NCI-H69 (cell line): ENCODE measurements around the gene EML4.

Experiments used
- DNase-seq: peaks from one replicate; lab custom pipeline; 2025; lab: John Stamatoyannopoulos, UW

Gene EML4

DNA sequence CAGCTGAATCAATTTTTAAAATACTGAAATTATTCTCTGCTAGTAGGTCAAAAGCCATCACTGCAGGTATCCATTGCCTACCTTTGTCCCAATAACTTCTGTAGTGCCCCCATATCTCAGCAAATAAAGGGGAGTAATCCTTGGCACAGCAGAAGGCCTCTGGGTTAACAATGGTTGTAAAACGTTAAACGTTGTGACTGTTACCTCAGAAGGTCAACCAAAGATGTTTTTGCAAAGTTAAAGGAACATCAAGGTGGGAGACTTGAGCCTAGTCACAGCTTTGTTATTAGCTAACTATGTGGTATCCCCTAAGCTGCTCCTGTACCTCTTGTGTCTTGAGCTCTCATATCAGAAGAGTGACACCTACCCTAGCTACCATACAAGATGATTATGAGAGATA, 131.4 kb downstream of the EML4 start:
- DNase-seq: no peak

DNA sequence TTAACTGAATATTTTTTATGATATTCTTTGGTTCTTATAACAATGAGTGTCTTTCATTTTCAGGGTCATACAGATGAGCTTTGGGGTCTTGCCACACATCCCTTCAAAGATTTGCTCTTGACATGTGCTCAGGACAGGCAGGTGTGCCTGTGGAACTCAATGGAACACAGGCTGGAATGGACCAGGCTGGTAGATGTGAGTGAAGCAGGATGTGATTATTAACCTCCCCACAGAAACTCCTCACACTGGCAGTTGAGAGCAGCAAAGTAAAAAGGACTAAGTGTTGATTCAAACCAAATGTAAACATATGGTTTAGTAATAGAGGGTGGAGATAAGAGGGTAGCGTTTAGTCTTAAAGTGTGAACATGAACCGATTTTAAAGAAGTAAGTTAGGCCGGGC, 134.1 kb downstream of the EML4 start:
- DNase-seq: no peak

- DNase-seq: no peak
Observed at GRCh38 chr2:42304059-42304713, 135.0 kb downstream of the EML4 start.

DNA sequence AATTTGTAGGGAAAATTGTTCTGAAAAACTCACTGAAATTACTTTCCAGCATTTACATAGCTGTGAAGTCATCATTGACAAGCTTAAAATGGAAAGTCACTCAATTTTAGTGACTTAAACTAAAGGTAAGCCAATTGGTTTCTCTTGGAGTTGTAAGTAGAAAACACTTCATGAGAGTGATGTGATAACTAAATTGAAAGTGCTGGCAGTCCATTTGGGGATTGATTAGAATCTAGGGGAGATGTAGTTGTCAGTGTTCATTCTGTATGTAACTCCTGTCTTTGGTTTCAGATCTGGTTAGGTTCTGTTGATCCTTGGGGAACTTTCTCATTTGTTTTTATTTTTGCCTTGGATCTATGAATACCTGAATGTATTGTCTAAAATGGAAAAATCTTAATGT, 138.0 kb downstream of the EML4 start:
- DNase-seq: no peak

GRCh38 chr2:42309366-42309765, 140.2 kb downstream of the EML4 start:
- no peak for DNase-seq

DNA sequence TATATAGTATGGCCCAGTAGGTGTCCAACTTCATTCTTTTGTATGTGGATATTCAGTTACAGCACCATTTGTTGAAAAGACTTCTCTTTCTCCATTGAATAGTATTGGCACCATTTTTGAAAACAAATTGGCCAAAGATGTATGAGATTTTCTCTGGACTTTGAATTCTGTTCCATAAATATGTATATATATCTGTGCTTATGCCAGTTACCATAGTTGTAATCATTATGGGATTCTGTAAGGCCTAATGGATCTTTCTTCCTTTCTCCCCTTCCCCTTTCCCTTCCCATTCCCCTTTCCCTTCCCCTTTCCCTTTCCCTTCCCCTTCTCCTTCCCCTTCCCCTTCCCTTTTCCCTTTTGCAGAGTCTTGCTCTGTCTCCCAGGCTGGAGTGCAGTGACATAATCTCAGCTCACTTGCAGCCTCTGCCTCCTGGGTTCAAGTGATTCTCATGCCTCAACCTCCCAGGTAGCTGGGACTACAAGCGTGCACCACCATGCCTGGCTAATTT, 140.9 kb downstream of the EML4 start:
- no peak for DNase-seq

DNA sequence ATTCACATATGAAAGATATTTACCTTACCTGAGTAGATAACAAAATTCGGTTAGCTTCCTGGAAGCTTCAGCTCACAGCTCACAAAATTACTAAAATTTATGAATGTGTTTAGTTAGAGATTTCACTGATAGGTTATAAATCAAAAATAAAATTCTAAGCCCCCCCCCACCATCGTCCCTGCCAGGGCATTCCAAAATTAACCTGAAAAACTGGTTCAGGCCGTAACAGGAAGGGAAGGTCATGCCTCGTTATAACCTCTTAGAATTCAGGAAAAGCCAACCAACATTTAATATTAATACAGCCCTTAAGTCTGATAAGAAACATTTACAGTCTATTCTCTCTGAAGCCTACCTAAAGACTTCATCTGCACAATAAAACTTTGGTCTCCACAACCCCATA, 143.0 kb downstream of the EML4 start:
- DNase-seq: no peak

DNA sequence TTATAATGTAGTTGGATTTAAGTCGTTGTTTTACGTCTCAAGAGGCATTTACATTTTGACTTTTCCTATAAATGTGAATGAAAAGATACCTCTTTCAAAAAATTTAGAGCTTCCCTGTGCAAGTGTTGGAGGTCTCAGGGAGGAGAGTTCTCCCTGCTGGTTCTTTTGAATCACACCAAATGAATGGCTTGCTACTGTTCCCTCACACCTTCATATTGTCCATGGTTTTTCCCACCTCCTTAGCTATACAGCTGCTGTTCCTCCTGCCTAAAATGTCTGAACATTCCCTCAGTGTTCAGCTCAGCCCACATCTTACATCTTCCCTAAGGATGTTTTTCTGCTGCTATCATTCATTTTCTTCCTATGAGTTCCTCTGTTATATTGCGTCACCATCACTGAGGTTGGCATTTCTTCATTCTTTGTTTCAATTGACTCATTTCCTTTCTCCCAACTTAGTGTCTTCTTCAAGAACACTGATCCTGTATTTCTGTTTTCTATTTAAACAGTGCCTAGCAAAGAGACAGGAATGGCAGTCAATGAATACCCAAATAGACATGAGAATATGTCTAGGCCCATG, 145.8 kb downstream of the EML4 start:
- DNase-seq: no peak

DNA sequence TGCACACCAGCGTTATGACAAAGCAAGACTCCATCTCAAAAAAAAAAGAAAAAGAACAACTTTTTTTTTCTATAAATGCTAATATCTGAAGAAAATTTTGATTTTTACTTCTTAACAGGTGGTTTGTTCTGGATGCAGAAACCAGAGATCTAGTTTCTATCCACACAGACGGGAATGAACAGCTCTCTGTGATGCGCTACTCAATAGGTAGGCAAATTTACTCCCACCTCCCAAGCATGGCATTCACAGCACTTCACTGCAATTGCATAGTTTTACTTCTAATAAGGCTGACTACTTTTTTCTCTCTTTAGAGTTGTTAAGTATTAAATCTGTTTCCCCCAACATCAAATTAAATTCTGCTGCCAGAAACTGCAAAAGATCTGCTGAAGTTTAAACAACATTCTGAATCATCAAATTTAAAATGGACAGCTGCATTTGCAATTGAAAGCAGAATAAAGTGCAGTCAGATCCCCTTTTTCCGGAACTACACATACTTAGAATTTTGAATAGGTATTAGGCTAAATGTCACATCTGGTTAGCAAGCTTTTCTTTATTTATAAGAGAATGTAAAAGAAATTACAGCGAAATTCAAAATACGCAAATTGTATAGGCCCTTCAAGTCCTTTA, 146.8 kb downstream of the EML4 start:
- DNase-seq: no peak

DNA sequence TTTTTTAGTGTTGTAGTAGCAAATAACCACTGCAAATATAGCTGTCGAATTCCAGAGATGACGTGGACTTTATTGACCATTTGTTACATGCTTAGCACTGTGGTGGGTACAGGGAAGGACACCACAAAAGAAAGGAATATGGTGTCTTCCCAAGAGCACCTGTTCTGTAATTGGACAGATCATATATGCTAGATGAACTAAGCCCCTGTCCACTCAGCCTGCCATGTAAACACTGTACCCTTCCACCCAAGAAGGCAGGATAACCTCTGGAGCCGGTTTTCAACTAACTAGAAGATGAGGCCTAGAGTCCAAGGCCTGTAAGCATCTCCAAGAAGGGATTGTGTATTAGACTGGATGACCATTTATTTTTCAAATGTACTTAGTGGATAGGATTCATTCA, 147.8 kb downstream of the EML4 start:
- DNase-seq: no peak

DNA sequence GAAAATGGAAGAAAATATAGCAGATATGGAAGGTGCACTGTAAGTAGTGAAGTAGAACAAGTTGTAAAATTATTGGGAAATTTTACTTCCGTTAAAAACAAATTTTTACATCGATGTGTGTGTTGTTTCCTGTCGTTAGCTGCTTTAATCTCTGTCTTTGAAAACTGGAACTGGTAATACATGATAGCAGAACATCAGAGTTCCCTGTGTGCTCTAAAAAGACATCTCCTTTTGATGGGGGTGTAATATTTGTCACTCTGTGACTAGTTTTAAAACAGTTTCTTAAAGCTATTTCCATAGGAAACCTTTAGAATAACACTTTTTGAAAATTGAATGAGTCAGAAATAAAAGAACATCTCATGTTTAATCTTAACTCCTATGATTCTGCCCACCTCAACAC, 148.3 kb downstream of the EML4 start:
- no peak for DNase-seq

DNA sequence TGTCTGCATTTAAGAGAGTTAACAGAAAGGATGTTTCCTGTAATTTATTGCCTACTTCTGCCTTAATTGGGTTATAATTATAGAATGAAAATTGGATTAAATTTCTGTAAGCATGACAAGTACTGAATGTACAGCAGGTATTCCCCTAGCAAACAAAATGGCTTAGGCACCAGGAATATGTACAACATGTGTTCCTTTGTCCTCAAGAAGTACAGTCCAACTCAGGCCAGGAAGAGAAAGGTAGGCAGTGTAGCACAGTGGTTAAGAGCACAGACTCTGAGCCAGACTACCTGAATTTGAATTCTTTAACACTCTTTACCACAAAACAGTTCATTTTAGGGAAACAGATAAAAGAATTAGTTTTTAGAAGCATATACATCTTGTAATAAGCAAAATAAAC, 148.8 kb downstream of the EML4 start:
- peak; percentile 30 for DNase-seq

GRCh38 chr2:42319265-42319664, 150.1 kb downstream of the EML4 start:
- no peak for DNase-seq

DNA sequence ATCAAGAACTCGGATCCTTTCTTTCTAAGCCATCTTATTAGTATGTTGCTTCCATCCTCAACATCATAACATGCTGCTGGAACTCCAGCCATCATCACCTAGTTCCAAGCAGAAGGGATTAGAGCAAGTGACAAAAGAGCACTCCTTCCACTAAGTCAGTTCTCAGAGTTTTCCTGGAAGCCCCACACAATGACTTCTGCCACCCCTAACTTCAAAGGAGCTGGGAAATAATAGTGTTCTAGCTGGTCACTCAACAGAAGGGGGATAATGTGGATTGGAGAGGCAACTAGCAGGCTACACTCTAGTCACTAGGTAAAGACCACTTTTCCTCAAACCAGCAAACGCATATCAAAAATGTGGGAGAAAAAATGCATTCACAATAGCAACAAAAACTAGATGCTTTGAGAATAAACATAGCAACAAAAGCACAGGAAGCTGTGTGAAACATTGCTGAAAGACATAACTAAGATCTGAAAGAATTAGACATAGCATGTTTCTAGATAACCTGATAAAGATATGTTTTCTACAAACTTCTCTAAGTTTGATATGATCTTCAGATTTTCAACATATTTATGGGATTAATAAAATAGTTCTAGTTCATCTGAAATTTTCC, 152.4 kb downstream of the EML4 start:
- DNase-seq: no peak

- DNase-seq: no peak
Observed at GRCh38 chr2:42324244-42324643, 155.1 kb downstream of the EML4 start.

GRCh38 chr2:42324949-42325348, 155.8 kb downstream of the EML4 start:
- DNase-seq: no peak

- DNase-seq: no peak
Observed at GRCh38 chr2:42325609-42326008, 156.5 kb downstream of the EML4 start.

DNA sequence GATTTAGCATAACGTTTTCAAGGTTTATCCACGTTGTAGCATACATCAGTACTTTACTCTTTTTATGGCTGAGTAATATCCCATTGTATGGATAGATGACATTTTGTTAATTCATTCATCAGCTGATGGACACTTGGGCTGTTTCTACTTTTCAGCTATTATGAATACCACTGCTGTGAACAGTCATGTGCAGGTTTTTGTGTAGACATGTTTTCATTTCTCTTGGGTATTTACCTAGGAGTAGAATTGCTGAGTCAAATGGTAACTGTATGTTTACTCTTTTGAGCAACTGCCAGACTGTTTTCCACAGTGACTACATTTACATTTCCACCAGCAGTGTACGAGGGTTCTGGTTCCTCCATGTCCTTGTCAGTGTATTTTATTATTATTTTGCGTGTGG, 158.0 kb downstream of the EML4 start:
- peak; percentile 50 for DNase-seq

DNA sequence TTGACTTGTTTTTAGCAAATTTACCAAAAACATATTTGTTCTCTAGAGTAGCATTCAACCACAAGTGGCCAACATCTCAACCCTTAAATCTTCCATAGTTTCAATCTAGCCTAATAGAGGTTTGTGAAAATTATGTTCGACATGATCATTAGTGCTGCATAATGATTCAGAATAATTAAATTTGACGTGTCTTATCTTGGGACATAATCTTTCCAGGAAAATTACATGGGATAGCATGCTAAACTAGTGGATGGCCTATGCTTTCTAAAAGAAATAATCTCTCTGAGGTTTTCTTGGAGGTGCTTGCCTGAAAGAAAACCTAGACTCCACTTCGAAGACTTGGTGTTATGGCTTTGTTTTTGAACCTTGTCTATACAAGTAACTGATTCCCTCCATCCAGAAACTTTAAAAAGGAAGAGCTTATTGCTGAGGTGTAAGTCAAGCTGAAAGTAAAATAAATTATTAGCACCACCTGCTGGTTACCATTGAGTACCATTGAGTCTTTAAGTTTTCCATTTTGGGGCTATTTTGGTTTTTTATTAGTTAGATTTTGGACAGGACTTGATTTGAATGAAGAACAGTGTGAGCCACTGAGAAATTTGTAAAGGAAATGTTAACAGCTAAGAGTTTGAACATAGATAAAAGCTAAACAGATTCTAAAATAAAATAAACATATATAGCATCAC, 159.1 kb downstream of the EML4 start:
- peak; percentile 10 for DNase-seq

DNA sequence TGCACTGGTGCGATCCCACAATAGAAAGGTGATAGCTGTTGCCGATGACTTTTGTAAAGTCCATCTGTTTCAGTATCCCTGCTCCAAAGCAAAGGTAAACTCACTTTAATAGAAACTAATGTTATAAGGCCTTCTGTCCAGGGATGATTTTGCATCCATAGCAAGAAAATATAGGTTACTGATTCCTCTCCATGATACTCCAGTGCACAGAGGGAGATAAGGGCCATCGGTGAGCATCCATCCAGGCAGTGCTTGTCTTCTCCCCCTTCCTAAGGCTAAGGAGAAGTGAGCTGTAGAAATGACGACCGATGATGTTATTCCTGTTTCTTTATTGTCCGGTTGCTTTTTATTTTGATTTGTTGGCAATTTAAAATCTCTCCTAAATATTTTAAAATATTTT, 159.8 kb downstream of the EML4 start:
- DNase-seq: no peak

GRCh38 chr2:42329736-42330135, 160.6 kb downstream of the EML4 start:
- DNase-seq: no peak

- no peak for DNase-seq
Observed at GRCh38 chr2:42331569-42332284, 162.6 kb downstream of the EML4 start.
